WTC11 (cell line): ENCODE results near the gene TCF20.

ENCODE experiments used
- PRRX2 ChIP-seq: fragments of 250-450 bp; sonication (Bioruptor Pico); IDR thresholded peaks from 2 replicates; pipeline ENCODE4 v1.8.0; 2021; ENCODE audit warnings: mild to moderate bottlenecking
- SOX15 ChIP-seq: fragments of 250-450 bp; sonication (Bioruptor Pico); IDR thresholded peaks from 2 replicates; pipeline ENCODE4 v1.9.0; 2021; ENCODE audit warnings: mild to moderate bottlenecking
- SP1 ChIP-seq: sonication (generic); formaldehyde crosslinking; conservative IDR thresholded peaks from 2 replicates; pipeline ENCODE4 v1.8.1; 2022; ENCODE audit warnings: missing genetic modification reagents
- ZNF138 ChIP-seq: sonication (generic); formaldehyde crosslinking; conservative IDR thresholded peaks from 2 replicates; pipeline ENCODE4 v1.8.1; 2022; ENCODE audit warnings: mild to moderate bottlenecking, moderate library complexity, missing genetic modification reagents
- TF ChIP-seq, protein P1 (sequence below): fragments of 200-600 bp; IDR thresholded peaks from 2 replicates; pipeline ENCODE4 v1.8.0; 2022; ENCODE audit warnings: antibody characterized with exemption
- TF ChIP-seq, protein P2 (sequence below): sonication (generic); formaldehyde crosslinking; IDR thresholded peaks from 2 replicates; pipeline ENCODE4 v1.8.1; 2023; ENCODE audit warnings: mild to moderate bottlenecking, moderate library complexity, missing genetic modification reagents

DNA sequence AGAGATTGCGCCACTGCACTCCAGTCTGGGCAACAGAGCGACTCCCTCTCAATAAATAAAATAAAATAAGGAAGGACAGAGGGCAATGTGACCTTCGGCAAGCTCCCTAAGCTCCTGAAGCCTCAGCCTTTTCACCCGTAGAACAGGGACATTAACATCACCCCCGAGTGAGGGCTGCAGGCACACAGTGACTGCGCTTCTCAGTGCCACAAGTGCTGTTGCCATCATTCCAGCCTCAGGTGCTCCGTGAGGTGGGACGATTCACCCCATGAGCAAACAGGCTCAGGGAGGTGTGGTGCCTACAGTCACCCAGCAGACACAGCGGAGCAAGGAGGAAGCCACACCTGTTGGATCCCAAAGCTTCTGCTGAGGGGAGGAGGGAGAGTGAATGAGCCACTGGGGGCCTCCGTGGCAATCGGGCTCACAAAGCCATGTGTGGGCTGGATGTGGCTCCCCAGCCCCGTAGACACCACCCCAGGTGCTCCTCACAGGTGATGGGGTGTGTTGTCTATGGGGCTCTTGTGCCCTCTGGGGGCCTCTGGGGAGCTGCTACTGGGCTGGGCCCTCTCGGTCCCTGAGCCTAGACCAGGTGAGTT, 9.1 kb upstream of the TCF20 start:
- TF ChIP-seq ZNF138 (CRISPR knock-in tag) (no peak), PRRX2 (CRISPR knock-in tag) (no peak), SP1 (CRISPR knock-in tag) (no peak), SOX15 (CRISPR knock-in tag) (no peak)
- TF ChIP-seq, protein P1, sequence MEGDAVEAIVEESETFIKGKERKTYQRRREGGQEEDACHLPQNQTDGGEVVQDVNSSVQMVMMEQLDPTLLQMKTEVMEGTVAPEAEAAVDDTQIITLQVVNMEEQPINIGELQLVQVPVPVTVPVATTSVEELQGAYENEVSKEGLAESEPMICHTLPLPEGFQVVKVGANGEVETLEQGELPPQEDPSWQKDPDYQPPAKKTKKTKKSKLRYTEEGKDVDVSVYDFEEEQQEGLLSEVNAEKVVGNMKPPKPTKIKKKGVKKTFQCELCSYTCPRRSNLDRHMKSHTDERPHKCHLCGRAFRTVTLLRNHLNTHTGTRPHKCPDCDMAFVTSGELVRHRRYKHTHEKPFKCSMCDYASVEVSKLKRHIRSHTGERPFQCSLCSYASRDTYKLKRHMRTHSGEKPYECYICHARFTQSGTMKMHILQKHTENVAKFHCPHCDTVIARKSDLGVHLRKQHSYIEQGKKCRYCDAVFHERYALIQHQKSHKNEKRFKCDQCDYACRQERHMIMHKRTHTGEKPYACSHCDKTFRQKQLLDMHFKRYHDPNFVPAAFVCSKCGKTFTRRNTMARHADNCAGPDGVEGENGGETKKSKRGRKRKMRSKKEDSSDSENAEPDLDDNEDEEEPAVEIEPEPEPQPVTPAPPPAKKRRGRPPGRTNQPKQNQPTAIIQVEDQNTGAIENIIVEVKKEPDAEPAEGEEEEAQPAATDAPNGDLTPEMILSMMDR, result no peak
- TF ChIP-seq, protein P2, sequence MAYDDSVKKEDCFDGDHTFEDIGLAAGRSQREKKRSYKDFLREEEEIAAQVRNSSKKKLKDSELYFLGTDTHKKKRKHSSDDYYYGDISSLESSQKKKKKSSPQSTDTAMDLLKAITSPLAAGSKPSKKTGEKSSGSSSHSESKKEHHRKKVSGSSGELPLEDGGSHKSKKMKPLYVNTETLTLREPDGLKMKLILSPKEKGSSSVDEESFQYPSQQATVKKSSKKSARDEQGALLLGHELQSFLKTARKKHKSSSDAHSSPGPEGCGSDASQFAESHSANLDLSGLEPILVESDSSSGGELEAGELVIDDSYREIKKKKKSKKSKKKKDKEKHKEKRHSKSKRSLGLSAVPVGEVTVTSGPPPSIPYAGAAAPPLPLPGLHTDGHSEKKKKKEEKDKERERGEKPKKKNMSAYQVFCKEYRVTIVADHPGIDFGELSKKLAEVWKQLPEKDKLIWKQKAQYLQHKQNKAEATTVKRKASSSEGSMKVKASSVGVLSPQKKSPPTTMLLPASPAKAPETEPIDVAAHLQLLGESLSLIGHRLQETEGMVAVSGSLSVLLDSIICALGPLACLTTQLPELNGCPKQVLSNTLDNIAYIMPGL (CRISPR knock-in tag), result no peak
